ENCODE measurements around the gene ANKLE1. TPM values are rescaled to one million over a fixed set of nuclear protein-coding genes. Genes with fewer than 3 reads are reported as not detected.
A peak's percentile ranks its signal among the peaks of the same experiment; 100 is the strongest.
"Not testable (repeated sequence)": the region's sequence is repeated elsewhere in the genome, so short reads cannot be mapped to it uniquely, and the experiment has no call there.

Gene ANKLE1
- total RNA-seq, 1 donor from 2014 or later = 0.52 TPM

- peaks cover 0 to 4% (median 3%) of the 10 kb centered on the region in 3 donors for H3K36me3 ChIP-seq (ENCODE audit: control insufficient read depth in 3 of 3, insufficient read depth in 3 of 3, low read length in 3 of 3)
- H3K4me1 ChIP-seq (ENCODE audit: control insufficient read depth in 3 of 3, insufficient read depth in 3 of 3, low read length in 3 of 3) = peaks cover 8 to 18% (median 11%) of the 10 kb centered on the region in 3 donors
- no peaks in the 10 kb centered on the region for H3K27me3 ChIP-seq (ENCODE audit: control insufficient read depth in 3 of 3, insufficient read depth in 3 of 3, low read length in 3 of 3)
- peak overlapping the region; percentile 46 to 63 (median 55) for H3K4me3 ChIP-seq (ENCODE audit: low read length in 3 of 3)
- peak overlapping the region; percentile 14 for H3K27ac ChIP-seq (ENCODE audit: low read depth, low read length)
- H3K9ac ChIP-seq (ENCODE audit: low read depth in 1 of 3, low read length in 3 of 3) = peak overlapping the region; percentile 25 to 52 (median 45)
- no peaks in the 10 kb centered on the region for H3K9me3 ChIP-seq (ENCODE audit: control insufficient read depth in 3 of 3, low read length in 3 of 3)
These were observed 17.7 kb upstream of the ANKLE1 start for GRCh38 chr19:17263712-17264640.

GRCh38 chr19:17264641-17264979 is 17.1 kb upstream of the ANKLE1 start, which contains the start of gene USHBP1:
Gene USHBP1 (minus strand): TSS chr19:17264745. CDS start chr19:17264299, 446 bp downstream.
- H3K9ac ChIP-seq (ENCODE audit: low read depth in 1 of 3, low read length in 3 of 3) = peak within 1 kb of the TSS; percentile 25 to 52 (median 45)
- H3K4me3 ChIP-seq (ENCODE audit: low read length in 3 of 3) = peak within 1 kb of the TSS; percentile 46 to 63 (median 55)
- peak within 1 kb of the TSS; percentile 14 for H3K27ac ChIP-seq (ENCODE audit: low read depth, low read length)
- peaks cover 8 to 18% (median 11%) of the 10 kb centered on the region in 3 donors for H3K4me1 ChIP-seq (ENCODE audit: control insufficient read depth in 3 of 3, insufficient read depth in 3 of 3, low read length in 3 of 3)
- no peaks in the 10 kb centered on the region for H3K9me3 ChIP-seq (ENCODE audit: control insufficient read depth in 3 of 3, low read length in 3 of 3)
- H3K36me3 ChIP-seq (ENCODE audit: control insufficient read depth in 3 of 3, insufficient read depth in 3 of 3, low read length in 3 of 3) = peaks cover 0 to 6% (median 4%) of the 10 kb centered on the region in 3 donors
- H3K27me3 ChIP-seq (ENCODE audit: control insufficient read depth in 3 of 3, insufficient read depth in 3 of 3, low read length in 3 of 3) = no peaks in the 10 kb centered on the region

GRCh38 chr19:17266026-17266425 is 15.7 kb upstream of the ANKLE1 start:
- Histone ChIP-seq H3K27me3 (ENCODE audit: control insufficient read depth in 3 of 3, insufficient read depth in 3 of 3, low read length in 3 of 3) (no peaks in the 10 kb centered on the region), H3K9ac (ENCODE audit: low read depth in 1 of 3, low read length in 3 of 3) (no peak overlapping the region), H3K36me3 (ENCODE audit: control insufficient read depth in 3 of 3, insufficient read depth in 3 of 3, low read length in 3 of 3) (peaks cover 3 to 9% (median 8%) of the 10 kb centered on the region in 3 donors), H3K27ac (ENCODE audit: low read depth, low read length) (no peak overlapping the region), H3K4me1 (ENCODE audit: control insufficient read depth in 3 of 3, insufficient read depth in 3 of 3, low read length in 3 of 3) (peaks cover 8 to 11% (median 10%) of the 10 kb centered on the region in 3 donors), H3K9me3 (ENCODE audit: control insufficient read depth in 3 of 3, low read length in 3 of 3) (no peaks in the 10 kb centered on the region), H3K4me3 (ENCODE audit: low read length in 3 of 3) (no peak overlapping the region)

GRCh38 chr19:17266589-17266974 is 15.1 kb upstream of the ANKLE1 start:
- Histone ChIP-seq H3K4me1 (ENCODE audit: control insufficient read depth in 3 of 3, insufficient read depth in 3 of 3, low read length in 3 of 3) (peaks cover 8 to 11% (median 9%) of the 10 kb centered on the region in 3 donors), H3K9ac (ENCODE audit: low read depth in 1 of 3, low read length in 3 of 3) (no peak overlapping the region), H3K36me3 (ENCODE audit: control insufficient read depth in 3 of 3, insufficient read depth in 3 of 3, low read length in 3 of 3) (peaks cover 8 to 15% (median 13%) of the 10 kb centered on the region in 3 donors), H3K9me3 (ENCODE audit: control insufficient read depth in 3 of 3, low read length in 3 of 3) (no peaks in the 10 kb centered on the region), H3K27me3 (ENCODE audit: control insufficient read depth in 3 of 3, insufficient read depth in 3 of 3, low read length in 3 of 3) (no peaks in the 10 kb centered on the region), H3K27ac (ENCODE audit: low read depth, low read length) (peak overlapping the region; percentile 64), H3K4me3 (ENCODE audit: low read length in 3 of 3) (peak overlapping the region in 2 of 3 donors; percentile 84 to 92)

GRCh38 chr19:17266975-17267788 is 14.5 kb upstream of the ANKLE1 start, which contains the start of gene BABAM1:
Gene BABAM1 (plus strand): TSS chr19:17267443. CDS start chr19:17268807, 1,364 bp downstream.
- Histone ChIP-seq H3K4me1 (ENCODE audit: control insufficient read depth in 3 of 3, insufficient read depth in 3 of 3, low read length in 3 of 3) (peaks cover 8 to 11% (median 9%) of the 10 kb centered on the region in 3 donors), H3K27ac (ENCODE audit: low read depth, low read length) (peak within 1 kb of the TSS; percentile 64), H3K9ac (ENCODE audit: low read depth in 1 of 3, low read length in 3 of 3) (peak within 1 kb of the TSS; percentile 84 to 87 (median 86)), H3K4me3 (ENCODE audit: low read length in 3 of 3) (peak within 1 kb of the TSS; percentile 84 to 92 (median 90)), H3K27me3 (ENCODE audit: control insufficient read depth in 3 of 3, insufficient read depth in 3 of 3, low read length in 3 of 3) (no peaks in the 10 kb centered on the region), H3K9me3 (ENCODE audit: control insufficient read depth in 3 of 3, low read length in 3 of 3) (no peaks in the 10 kb centered on the region), H3K36me3 (ENCODE audit: control insufficient read depth in 3 of 3, insufficient read depth in 3 of 3, low read length in 3 of 3) (peaks cover 12 to 20% (median 14%) of the 10 kb centered on the region in 3 donors)

GRCh38 chr19:17268754-17269153 is 12.9 kb upstream of the ANKLE1 start:
- Histone ChIP-seq H3K9me3 (ENCODE audit: control insufficient read depth in 3 of 3, low read length in 3 of 3) (no peaks in the 10 kb centered on the region), H3K27me3 (ENCODE audit: control insufficient read depth in 3 of 3, insufficient read depth in 3 of 3, low read length in 3 of 3) (no peaks in the 10 kb centered on the region), H3K27ac (ENCODE audit: low read depth, low read length) (no peak overlapping the region), H3K4me3 (ENCODE audit: low read length in 3 of 3) (no peak overlapping the region), H3K9ac (ENCODE audit: low read depth in 1 of 3, low read length in 3 of 3) (no peak overlapping the region), H3K36me3 (ENCODE audit: control insufficient read depth in 3 of 3, insufficient read depth in 3 of 3, low read length in 3 of 3) (peaks cover 13 to 22% (median 19%) of the 10 kb centered on the region in 3 donors), H3K4me1 (ENCODE audit: control insufficient read depth in 3 of 3, insufficient read depth in 3 of 3, low read length in 3 of 3) (peaks cover 8 to 11% (median 9%) of the 10 kb centered on the region in 3 donors)

GRCh38 chr19:17274892-17275291 is 6.8 kb upstream of the ANKLE1 start:
- H3K27ac ChIP-seq (ENCODE audit: low read depth, low read length); H3K9ac ChIP-seq (ENCODE audit: low read depth in 1 of 3, low read length in 3 of 3); H3K27me3 ChIP-seq (ENCODE audit: control insufficient read depth in 3 of 3, insufficient read depth in 3 of 3, low read length in 3 of 3); H3K4me1 ChIP-seq (ENCODE audit: control insufficient read depth in 3 of 3, insufficient read depth in 3 of 3, low read length in 3 of 3); H3K4me3 ChIP-seq (ENCODE audit: low read length in 3 of 3); H3K9me3 ChIP-seq (ENCODE audit: control insufficient read depth in 3 of 3, low read length in 3 of 3): not testable (repeated sequence)
- H3K36me3 ChIP-seq (ENCODE audit: control insufficient read depth in 3 of 3, insufficient read depth in 3 of 3, low read length in 3 of 3) = peaks cover 46 to 59% (median 56%) of the 10 kb centered on the region in 3 donors

GRCh38 chr19:17275441-17276175 is 6.1 kb upstream of the ANKLE1 start:
- Histone ChIP-seq H3K4me3 (ENCODE audit: low read length in 3 of 3) (no peak overlapping the region), H3K27ac (ENCODE audit: low read depth, low read length) (no peak overlapping the region), H3K36me3 (ENCODE audit: control insufficient read depth in 3 of 3, insufficient read depth in 3 of 3, low read length in 3 of 3) (peaks cover 43 to 57% (median 53%) of the 10 kb centered on the region in 3 donors), H3K27me3 (ENCODE audit: control insufficient read depth in 3 of 3, insufficient read depth in 3 of 3, low read length in 3 of 3) (no peaks in the 10 kb centered on the region), H3K9ac (ENCODE audit: low read depth in 1 of 3, low read length in 3 of 3) (no peak overlapping the region), H3K9me3 (ENCODE audit: control insufficient read depth in 3 of 3, low read length in 3 of 3) (no peaks in the 10 kb centered on the region), H3K4me1 (ENCODE audit: control insufficient read depth in 3 of 3, insufficient read depth in 3 of 3, low read length in 3 of 3) (no peaks in the 10 kb centered on the region)

- H3K4me1 ChIP-seq (ENCODE audit: control insufficient read depth in 3 of 3, insufficient read depth in 3 of 3, low read length in 3 of 3) = peaks cover 5 to 8% (median 6%) of the 10 kb centered on the region in 3 donors
- peaks cover 26 to 36% (median 36%) of the 10 kb centered on the region in 3 donors for H3K36me3 ChIP-seq (ENCODE audit: control insufficient read depth in 3 of 3, insufficient read depth in 3 of 3, low read length in 3 of 3)
- no peak overlapping the region for H3K4me3 ChIP-seq (ENCODE audit: low read length in 3 of 3)
- H3K27me3 ChIP-seq (ENCODE audit: control insufficient read depth in 3 of 3, insufficient read depth in 3 of 3, low read length in 3 of 3) = peaks cover 12 to 23% (median 14%) of the 10 kb centered on the region in 3 donors
- no peak overlapping the region for H3K27ac ChIP-seq (ENCODE audit: low read depth, low read length)
- H3K9me3 ChIP-seq (ENCODE audit: control insufficient read depth in 3 of 3, low read length in 3 of 3) = no peaks in the 10 kb centered on the region
- H3K9ac ChIP-seq (ENCODE audit: low read depth in 1 of 3, low read length in 3 of 3) = no peak overlapping the region
These were observed 2.3 kb upstream of the ANKLE1 start for GRCh38 chr19:17279436-17279835.

All from skeletal muscle tissue (tissue), 4 donors.